ENCODE results near the gene XKR8.

DNA sequence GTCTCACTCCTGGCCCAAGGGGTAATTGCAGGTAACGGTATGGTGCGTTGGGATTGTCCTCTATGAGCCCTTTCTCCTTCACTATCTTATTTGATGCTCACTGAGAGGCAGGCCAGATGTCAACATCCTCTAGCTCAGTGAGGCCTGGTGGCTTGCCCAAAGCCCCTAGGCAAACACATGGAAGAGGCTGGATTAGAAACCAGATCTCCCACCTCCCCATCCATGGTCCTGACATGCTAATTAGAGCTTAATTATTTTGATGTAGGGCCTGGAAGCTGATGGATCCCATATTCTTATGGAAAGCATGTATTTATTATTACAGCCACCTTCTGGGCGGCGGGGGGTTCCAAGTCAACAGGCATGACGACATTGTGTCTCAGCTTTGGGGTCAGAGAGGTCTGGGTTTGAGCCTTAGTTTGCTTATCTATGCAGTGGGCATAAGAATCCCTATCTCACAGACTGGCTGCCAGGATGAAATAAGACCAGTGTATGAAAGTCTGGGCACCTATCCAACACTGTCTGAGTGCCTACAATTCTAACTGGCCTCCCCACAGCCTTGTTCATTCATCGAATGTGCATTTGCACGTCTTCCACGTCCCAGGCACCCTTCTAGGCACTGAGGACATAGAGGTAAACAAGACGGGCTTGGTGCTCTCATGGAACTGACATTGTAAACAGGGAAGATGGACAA, 18.8 kb upstream of the XKR8 start:
- TF ChIP-seq, protein P1, sequence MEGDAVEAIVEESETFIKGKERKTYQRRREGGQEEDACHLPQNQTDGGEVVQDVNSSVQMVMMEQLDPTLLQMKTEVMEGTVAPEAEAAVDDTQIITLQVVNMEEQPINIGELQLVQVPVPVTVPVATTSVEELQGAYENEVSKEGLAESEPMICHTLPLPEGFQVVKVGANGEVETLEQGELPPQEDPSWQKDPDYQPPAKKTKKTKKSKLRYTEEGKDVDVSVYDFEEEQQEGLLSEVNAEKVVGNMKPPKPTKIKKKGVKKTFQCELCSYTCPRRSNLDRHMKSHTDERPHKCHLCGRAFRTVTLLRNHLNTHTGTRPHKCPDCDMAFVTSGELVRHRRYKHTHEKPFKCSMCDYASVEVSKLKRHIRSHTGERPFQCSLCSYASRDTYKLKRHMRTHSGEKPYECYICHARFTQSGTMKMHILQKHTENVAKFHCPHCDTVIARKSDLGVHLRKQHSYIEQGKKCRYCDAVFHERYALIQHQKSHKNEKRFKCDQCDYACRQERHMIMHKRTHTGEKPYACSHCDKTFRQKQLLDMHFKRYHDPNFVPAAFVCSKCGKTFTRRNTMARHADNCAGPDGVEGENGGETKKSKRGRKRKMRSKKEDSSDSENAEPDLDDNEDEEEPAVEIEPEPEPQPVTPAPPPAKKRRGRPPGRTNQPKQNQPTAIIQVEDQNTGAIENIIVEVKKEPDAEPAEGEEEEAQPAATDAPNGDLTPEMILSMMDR (IDR thresholded peaks at IDR 0.05): no peak
- TF ChIP-seq POLR2A (IDR thresholded peaks at IDR 0.05): no peak

Data from heart left ventricle (tissue), 13 donors.